A549 (cell line): ENCODE data around the gene RBM15. TPM values are rescaled to one million over a fixed set of nuclear protein-coding genes. Genes with fewer than 3 reads are reported as not detected.

Experiments
- ATAC-seq, 2 experiments: fragments of 200-7000 bp in 1 of 2; fragments of >200 bp in 1 of 2; cut with Nextera tagmentation in 1 of 2; cut with Tn5 transposase in 1 of 2; 3 replicates each; pipeline versions ENCODE4 v1.8.0 to v1.9.1; 2018 to 2020; ENCODE audit warnings: mild to moderate bottlenecking in 1 of 2, moderate library complexity in 1 of 2
- CTCF ChIA-PET: fragments of 300-600 bp; sonication (Branson Sonifier 250); formaldehyde crosslinking; extraction: SDS; loops from one replicate; lab custom pipeline; 2021; ENCODE audit warnings: antibody characterized with exemption, inconsistent platforms; lab: Yijun Ruan, JAX
- POLR2A ChIA-PET: fragments of 350-600 bp; formaldehyde crosslinking; extraction: SDS; loops from one replicate; lab custom pipeline; 2021; ENCODE audit warnings: antibody characterized with exemption, inconsistent platforms; lab: Yijun Ruan, JAX
- DNase-seq, 2 experiments: peaks; one replicate each; pipeline versions ENCODE4 v3.0.0 to v3.0.0-alpha.2; 2011 to 2016; ENCODE audit warnings: low read depth in 1 of 2, low spot score in 1 of 2
- FAIRE-seq: peaks from 2 replicates; lab custom pipeline; 2011; peaks lifted over from hg19 to GRCh38; lab: Jason Lieb, UNC
- H3K27ac ChIP-seq, 2 experiments: fragments of >200 bp; sonication (Bioruptor Twin); formaldehyde crosslinking; 3 replicates each; pipeline ENCODE4 v1.5.1; 2016 to 2017
- H3K4me1 ChIP-seq: fragments of >200 bp; sonication (Bioruptor Twin); formaldehyde crosslinking; 3 replicates; pipeline ENCODE4 v1.6.1; 2016
- H3K4me2 ChIP-seq: fragments of >200 bp; sonication (Bioruptor Twin); formaldehyde crosslinking; 3 replicates; pipeline ENCODE4 v1.6.1; 2016
- H3K4me3 ChIP-seq: fragments of >200 bp; sonication (Bioruptor Twin); formaldehyde crosslinking; 3 replicates; pipeline ENCODE4 v1.5.1; 2016
- H3K9me3 ChIP-seq: fragments of >200 bp; sonication (Bioruptor Twin); formaldehyde crosslinking; 3 replicates; pipeline ENCODE4 v1.6.1; 2016
- ATOH8 ChIP-seq: fragments of 250-450 bp; sonication (Bioruptor Pico); IDR thresholded peaks from 2 replicates; pipeline ENCODE4 v1.5.0; 2020; ENCODE audit warnings: low read depth, mild to moderate bottlenecking, moderate library complexity
- BCL3 ChIP-seq: fragments of >200 bp; sonication (Bioruptor Twin); formaldehyde crosslinking; IDR thresholded peaks from 3 replicates; pipeline ENCODE4 v1.6.1; 2016
- BHLHE40 ChIP-seq: IDR thresholded peaks from 2 replicates; pipeline ENCODE4 v1.6.1; 2012; ENCODE audit warnings: low read depth, low read length, inconsistent platforms
- CBX2 ChIP-seq: fragments of 200-600 bp; sonication (generic); IDR thresholded peaks from 2 replicates; pipeline ENCODE4 v1.6.1; 2016; ENCODE audit warnings: low read depth, mild to moderate bottlenecking, borderline replicate concordance
- CEBPB ChIP-seq, 2 experiments: fragments of >200 bp in 1 of 2; sonication (Bioruptor Twin) in 1 of 2; formaldehyde crosslinking in 1 of 2; IDR thresholded peaks; 2 replicates each; pipeline ENCODE4 v1.6.1; 2012 to 2016
- CHD2 ChIP-seq: fragments of 150-350 bp; IDR thresholded peaks from 2 replicates; pipeline ENCODE4 v1.6.1; 2014; ENCODE audit warnings: low read length; ENCODE audit not compliant: partially characterized antibody
- CTCF ChIP-seq: fragments of >200 bp; sonication (Bioruptor Twin); formaldehyde crosslinking; IDR thresholded peaks from 3 replicates; pipeline ENCODE4 v1.5.1; 2016
- E2F6 ChIP-seq: IDR thresholded peaks from 2 replicates; pipeline ENCODE4 v1.6.1; 2012; ENCODE audit warnings: low read depth, borderline replicate concordance
- EHF ChIP-seq: fragments of 250-450 bp; sonication (Bioruptor Pico); IDR thresholded peaks from 2 replicates; pipeline ENCODE4 v1.5.0; 2020; ENCODE audit warnings: mild to moderate bottlenecking
- EP300 ChIP-seq, 2 experiments: fragments of >200 bp; sonication (Bioruptor Twin); formaldehyde crosslinking; IDR thresholded peaks; 2 replicates in 1 of 2; 3 replicates in 1 of 2; pipeline ENCODE4 v1.6.1; 2016 to 2017
- ESRRA ChIP-seq: fragments of 150-350 bp; IDR thresholded peaks from 2 replicates; pipeline ENCODE4 v1.6.1; 2014; ENCODE audit warnings: mild to moderate bottlenecking, low read length, borderline replicate concordance
- FOSL2 ChIP-seq, 2 experiments: fragments of 450-650 bp in 1 of 2; fragments of >200 bp in 1 of 2; sonication (Bioruptor Twin) in 1 of 2; formaldehyde crosslinking; IDR thresholded peaks; 2 replicates each; pipeline versions ENCODE4 v1.5.0 to v1.6.1; 2016 to 2020; ENCODE audit warnings: mild to moderate bottlenecking in 1 of 2, moderate library complexity in 1 of 2
- HDAC2 ChIP-seq: fragments of 200-600 bp; sonication (generic); IDR thresholded peaks from 2 replicates; pipeline ENCODE4 v1.6.1; 2016
- JUNB ChIP-seq: fragments of >200 bp; sonication (Bioruptor Twin); formaldehyde crosslinking; IDR thresholded peaks from 2 replicates; pipeline ENCODE4 v1.6.1; 2016
- MAFK ChIP-seq: fragments of 450-650 bp; IDR thresholded peaks from 2 replicates; pipeline ENCODE4 v1.6.1; 2014; ENCODE audit not compliant: partially characterized antibody
- MAZ ChIP-seq: fragments of 150-350 bp; IDR thresholded peaks from 2 replicates; pipeline ENCODE4 v1.6.1; 2014; ENCODE audit warnings: antibody characterized with exemption, low read depth, low read length, borderline replicate concordance
- NFE2L2 ChIP-seq: fragments of 150-350 bp; conservative IDR thresholded peaks from 2 replicates; pipeline ENCODE4 v1.6.1; 2014; ENCODE audit warnings: low read length
- NR3C1 ChIP-seq: fragments of >200 bp; sonication (Bioruptor Twin); formaldehyde crosslinking; IDR thresholded peaks from 3 replicates; pipeline ENCODE4 v1.6.1; 2017
- PHF8 ChIP-seq: fragments of 200-600 bp; sonication (generic); IDR thresholded peaks from 2 replicates; pipeline ENCODE4 v1.6.1; 2016; ENCODE audit warnings: low read depth, mild to moderate bottlenecking, antibody characterized with exemption, moderate library complexity, borderline replicate concordance
- POLR2AphosphoS2 ChIP-seq: conservative IDR thresholded peaks from 2 replicates; pipeline ENCODE4 v1.6.1; 2012; ENCODE audit warnings: low read length, improper control_type of control experiment, inconsistent platforms
- RAD21 ChIP-seq, 2 experiments: fragments of >200 bp in 1 of 2; sonication (Bioruptor Twin) in 1 of 2; formaldehyde crosslinking in 1 of 2; IDR thresholded peaks in 1 of 2; conservative IDR thresholded peaks in 1 of 2; 2 replicates in 1 of 2; 3 replicates in 1 of 2; pipeline ENCODE4 v1.6.1; 2012 to 2018; ENCODE audit warnings: inconsistent platforms in 1 of 2
- RCOR1 ChIP-seq: fragments of 150-350 bp; IDR thresholded peaks from 2 replicates; pipeline ENCODE4 v1.6.1; 2014; ENCODE audit warnings: antibody characterized with exemption, low read length, low read depth
- SMC3 ChIP-seq: fragments of >200 bp; sonication (Bioruptor Twin); formaldehyde crosslinking; IDR thresholded peaks from 3 replicates; pipeline ENCODE4 v1.6.1; 2018; ENCODE audit warnings: inconsistent platforms
- SREBF2 ChIP-seq: fragments of 450-650 bp; IDR thresholded peaks from 2 replicates; pipeline ENCODE4 v1.6.1; 2014; ENCODE audit warnings: mild to moderate bottlenecking, moderate library complexity
- ZFP36 ChIP-seq: fragments of 450-650 bp; IDR thresholded peaks from 2 replicates; pipeline ENCODE4 v1.6.1; 2014; ENCODE audit warnings: borderline replicate concordance; ENCODE audit not compliant: partially characterized antibody
- ZNF302 ChIP-seq: fragments of 250-450 bp; sonication (Bioruptor Pico); IDR thresholded peaks from 2 replicates; pipeline ENCODE4 v1.9.0; 2021; ENCODE audit warnings: inconsistent platforms, mild to moderate bottlenecking, moderate library complexity
- ZSCAN20 ChIP-seq: fragments of 250-450 bp; sonication (Bioruptor Pico); IDR thresholded peaks from 2 replicates; pipeline ENCODE4 v1.8.0; 2022; ENCODE audit warnings: mild to moderate bottlenecking, moderate library complexity
- WGBS: methylation state at CpG from one replicate; pipeline ENCODE4 v1.1.6; 2017; ENCODE audit errors: missing lambda C conversion rate; 5-methylcytosine and 5-hydroxymethylcytosine counted together
- polyA plus RNA-seq, 4 experiments: library from polyadenylated mRNA; depleted of rRNA in 3 of 4; stranded (reverse); fragments of >200 nt; fragmentation: RNase III in 1 of 4; extraction: RNeasy Plus Mini Kit Qiagen cat#74134 plus additional on column Dnase treatment in 1 of 4; gene quantifications; 2 replicates in 3 of 4; 3 replicates in 1 of 4; pipeline ENCODE4 v1.2.3, GENCODE V29; 2011 to 2017

RBM15 gene
- polyA plus RNA-seq, 2 of the 4 experiments (the other 2 are of a cell fraction): 8.7 to 14.0 TPM

- Histone ChIP-seq H3K4me2 (no peak overlapping the region), H3K27ac (no peak overlapping the region), H3K4me3 (no peak overlapping the region), H3K9me3 (no peaks in the 10 kb centered on the region), H3K4me1 (no peaks in the 10 kb centered on the region)
- WGBS: 87% methylated on average over 3 of the region's 3 CpGs
- CTCF ChIA-PET: interaction anchor here (0.9 to 4.2 kb wide), 9 partner anchors 17 to 186 kb away, joined by 3 to 80 read pairs (median 4); partner anchors contain the start of gene KCNC4
- no peak for TF ChIP-seq ZNF302 (CRISPR knock-in tag)
- FAIRE-seq: no peak
- POLR2A ChIA-PET: no interaction called here
- DNase-seq: no peak
- no peak for ATAC-seq
Measured at GRCh38 chr1:110309767-110310166, 29.4 kb upstream of the RBM15 start.

GRCh38 chr1:110310300-110310699, 28.9 kb upstream of the RBM15 start:
- DNase-seq (no peak), ATAC-seq (no peak), FAIRE-seq (no peak)
- no peak overlapping the region for H3K4me3 ChIP-seq
- H3K27ac ChIP-seq: no peak overlapping the region
- no peaks in the 10 kb centered on the region for H3K4me1 ChIP-seq
- H3K9me3 ChIP-seq: no peaks in the 10 kb centered on the region
- TF ChIP-seq SREBF2 (no peak), CHD2 (no peak), BHLHE40 (no peak), E2F6 (no peak), RAD21 (conservative IDR thresholded peaks at IDR 0.05 in 1 of 2, IDR thresholded peaks at IDR 0.05 in 1 of 2) (no peak), JUNB (no peak), EP300 (IDR thresholded peaks at IDR 0.05) (no peak), FOSL2 (IDR thresholded peaks at IDR 0.05) (no peak), FOSL2 (CRISPR knock-in tag; IDR thresholded peaks at IDR 0.05) (no peak), CEBPB (IDR thresholded peaks at IDR 0.05) (no peak), EHF (no peak), PHF8 (no peak), POLR2AphosphoS2 (no peak), NR3C1 (no peak), NFE2L2 (no peak), HDAC2 (no peak)
- no peak overlapping the region for H3K4me2 ChIP-seq
- 74% methylated on average over 3 of the region's 7 CpGs for WGBS
- ChIA-PET CTCF (interaction anchor here (0.8 to 4.2 kb wide), 10 partner anchors 13 to 186 kb away, joined by 3 to 80 read pairs (median 4); partner anchors contain the start of gene KCNC4), POLR2A (no interaction called here)

- Histone ChIP-seq H3K4me1 (no peaks in the 10 kb centered on the region), H3K9me3 (no peaks in the 10 kb centered on the region), H3K27ac (no peak overlapping the region), H3K4me2 (no peak overlapping the region), H3K4me3 (no peak overlapping the region)
- WGBS: 68% methylated on average over 10 of the region's 14 CpGs
- peak; percentile 97 to 100 for ATAC-seq
- FAIRE-seq: no peak
- peak; percentile 42 to 69 for DNase-seq
- CTCF ChIA-PET: interaction anchor here (0.6 to 8.6 kb wide), 53 partner anchors 8 to 415 kb away, joined by 3 to 354 read pairs (median 5); partner anchors contain the start of genes KCNC4 and RBM15
- POLR2A ChIA-PET: interaction anchor here (1.0 kb wide), 1 partner anchor 26 kb away, joined by 3 read pairs; no protein-coding TSS in a partner anchor
- TF ChIP-seq E2F6 (no peak), RCOR1 (no peak), CTCF (peak; percentile 82), PHF8 (no peak), RAD21 (conservative IDR thresholded peaks at IDR 0.05 in 1 of 2, IDR thresholded peaks at IDR 0.05 in 1 of 2) (peak; percentile 95), SMC3 (peak; percentile 95), BCL3 (no peak), ATOH8 (CRISPR knock-in tag) (no peak), MAFK (peak; percentile 40), MAZ (no peak), NFE2L2 (no peak), ZFP36 (no peak), ESRRA (no peak), POLR2AphosphoS2 (no peak), CBX2 (no peak), ZSCAN20 (CRISPR knock-in tag) (no peak), NR3C1 (no peak)
Measured at GRCh38 chr1:110312188-110313121, 26.7 kb upstream of the RBM15 start.
